DMS153 (cell line): ENCODE data around the gene FIBP.
A peak's percentile ranks its signal among the peaks of the same experiment; 100 is the strongest.

ENCODE experiments used
- DNase-seq: peaks from one replicate; lab custom pipeline; 2025; lab: John Stamatoyannopoulos, UW

Gene FIBP

GRCh38 chr11:65890324-65891218 lies 2.3 kb upstream of the FIBP start, which contains the start of gene CCDC85B:
Gene CCDC85B (plus strand): TSS chr11:65890673. CDS start chr11:65890784, 111 bp downstream.
- DNase-seq, result peak; percentile 90

GRCh38 chr11:65887723-65888162 lies 528 bp downstream of the FIBP start:
- DNase-seq, result no peak

GRCh38 chr11:65886826-65887722 lies 1.2 kb downstream of the FIBP start:
- DNase-seq, result no peak

- DNase-seq, result no peak
These were observed 2.3 kb downstream of the FIBP start for GRCh38 chr11:65885808-65886536.

GRCh38 chr11:65885231-65885630 lies 3.0 kb downstream of the FIBP start:
- DNase-seq, result no peak

- DNase-seq, result peak; percentile 49
These were observed 3.6 kb downstream of the FIBP start for GRCh38 chr11:65884716-65885092.

- no peak for DNase-seq
These were observed 4.2 kb downstream of the FIBP start for GRCh38 chr11:65883786-65884715.

GRCh38 chr11:65883058-65883761 lies 5.1 kb downstream of the FIBP start:
- DNase-seq, result no peak

- no peak for DNase-seq
These were observed 5.9 kb downstream of the FIBP start for GRCh38 chr11:65882120-65883057.

- no peak for DNase-seq
These were observed 7.3 kb downstream of the FIBP start for GRCh38 chr11:65880844-65881421.

GRCh38 chr11:65880027-65880426 lies 8.2 kb downstream of the FIBP start:
- DNase-seq, result no peak

- no peak for DNase-seq
These were observed 8.7 kb downstream of the FIBP start, which contains the start of gene CTSW for GRCh38 chr11:65879617-65880016. Gene CTSW (plus strand): TSS chr11:65879837. CDS start chr11:65879855, 18 bp downstream.

GRCh38 chr11:65873318-65874156 lies 14.7 kb downstream of the FIBP start:
- DNase-seq, result peak; percentile 86

- no peak for DNase-seq
These were observed 15.5 kb downstream of the FIBP start, which contains the start of gene EFEMP2 for GRCh38 chr11:65872586-65873317. Gene EFEMP2 (minus strand): TSS chr11:65872800. CDS start chr11:65872354, 446 bp downstream.

GRCh38 chr11:65871811-65872548 lies 16.3 kb downstream of the FIBP start:
- DNase-seq, result no peak
